Measurements from ENCODE around the gene THSD7B. TPM values are rescaled to one million over a fixed set of nuclear protein-coding genes. Genes with fewer than 3 reads are reported as not detected.

THSD7B gene
- total RNA-seq, 1 donor from 2014 or later: 9.8 TPM

GRCh38 chr2:136767030-136767429 lies 1.7 kb downstream of the THSD7B start:
- Mint-ChIP-seq H3K27me3 (peaks cover 83% of the 10 kb centered on the region), H3K9me3 (no peaks in the 10 kb centered on the region), H3K4me3 (peak overlapping the region; percentile 91), H3K36me3 (no peaks in the 10 kb centered on the region), H3K4me1 (ENCODE audit: unreplicated experiment) (peaks cover 15% of the 10 kb centered on the region), H3K27ac (no peak overlapping the region)
- TF ChIP-seq CTCF (conservative IDR thresholded peaks at IDR 0.05): no peak
- DNase-seq (ENCODE audit: extremely low spot score, unreplicated experiment): no peak

GRCh38 chr2:136769871-136770270 lies 4.5 kb downstream of the THSD7B start:
- DNase-seq (ENCODE audit: extremely low spot score, unreplicated experiment): no peak
- H3K27me3 Mint-ChIP-seq: peaks cover 72% of the 10 kb centered on the region
- H3K4me1 Mint-ChIP-seq (ENCODE audit: unreplicated experiment): peaks cover 15% of the 10 kb centered on the region
- no peak for TF ChIP-seq CTCF (conservative IDR thresholded peaks at IDR 0.05)
- H3K4me3 Mint-ChIP-seq: no peak overlapping the region
- H3K36me3 Mint-ChIP-seq: no peaks in the 10 kb centered on the region
- no peak overlapping the region for H3K27ac Mint-ChIP-seq
- H3K9me3 Mint-ChIP-seq: no peaks in the 10 kb centered on the region

GRCh38 chr2:136770384-136770783 lies 5.0 kb downstream of the THSD7B start:
- Mint-ChIP-seq H3K36me3 (no peaks in the 10 kb centered on the region), H3K4me1 (ENCODE audit: unreplicated experiment) (peaks cover 15% of the 10 kb centered on the region), H3K27me3 (peaks cover 68% of the 10 kb centered on the region), H3K4me3 (no peak overlapping the region), H3K27ac (no peak overlapping the region), H3K9me3 (no peaks in the 10 kb centered on the region)
- no peak for DNase-seq (ENCODE audit: extremely low spot score, unreplicated experiment)
- TF ChIP-seq CTCF (conservative IDR thresholded peaks at IDR 0.05): no peak

- Mint-ChIP-seq H3K27ac (no peak overlapping the region), H3K4me3 (no peak overlapping the region), H3K9me3 (no peaks in the 10 kb centered on the region), H3K36me3 (no peaks in the 10 kb centered on the region), H3K4me1 (ENCODE audit: unreplicated experiment) (no peaks in the 10 kb centered on the region), H3K27me3 (peaks cover 18% of the 10 kb centered on the region)
- no peak for DNase-seq (ENCODE audit: extremely low spot score, unreplicated experiment)
- no peak for TF ChIP-seq CTCF (conservative IDR thresholded peaks at IDR 0.05)
Measured at GRCh38 chr2:136777391-136777790, 12.0 kb downstream of the THSD7B start.

- no peak overlapping the region for H3K4me3 Mint-ChIP-seq
- H3K9me3 Mint-ChIP-seq: no peaks in the 10 kb centered on the region
- H3K27me3 Mint-ChIP-seq: peaks cover 3% of the 10 kb centered on the region
- H3K4me1 Mint-ChIP-seq (ENCODE audit: unreplicated experiment): no peaks in the 10 kb centered on the region
- no peaks in the 10 kb centered on the region for H3K36me3 Mint-ChIP-seq
- H3K27ac Mint-ChIP-seq: no peak overlapping the region
- DNase-seq (ENCODE audit: extremely low spot score, unreplicated experiment): no peak
- no peak for TF ChIP-seq CTCF (conservative IDR thresholded peaks at IDR 0.05)
Measured at GRCh38 chr2:136783856-136784255, 18.5 kb downstream of the THSD7B start.

DNA sequence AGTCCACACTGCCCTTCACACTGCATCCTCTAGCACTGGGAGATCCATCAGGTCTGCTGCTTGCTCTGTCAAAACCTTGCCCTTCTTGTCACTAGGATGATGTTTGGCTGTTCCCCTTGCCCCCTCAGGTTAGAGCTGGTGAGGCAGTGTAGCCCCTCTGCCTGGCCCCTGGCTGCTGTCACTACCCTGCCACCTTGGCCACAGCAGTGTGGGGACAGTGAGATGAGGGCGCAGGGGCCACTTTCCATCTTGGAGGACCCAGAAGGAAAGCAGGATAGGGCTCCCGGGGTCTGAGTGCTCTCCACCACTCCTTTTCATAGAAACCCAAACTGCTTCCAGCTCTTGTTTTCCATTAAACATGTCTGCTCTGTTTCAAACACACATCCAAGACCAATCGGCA lies 19.9 kb downstream of the THSD7B start:
- H3K4me1 Mint-ChIP-seq (ENCODE audit: unreplicated experiment): no peaks in the 10 kb centered on the region
- DNase-seq (ENCODE audit: extremely low spot score, unreplicated experiment): no peak
- peaks cover 3% of the 10 kb centered on the region for H3K27me3 Mint-ChIP-seq
- no peaks in the 10 kb centered on the region for H3K36me3 Mint-ChIP-seq
- H3K9me3 Mint-ChIP-seq: no peaks in the 10 kb centered on the region
- no peak overlapping the region for H3K4me3 Mint-ChIP-seq
- TF ChIP-seq CTCF (conservative IDR thresholded peaks at IDR 0.05): no peak
- no peak overlapping the region for H3K27ac Mint-ChIP-seq

Measured in type B pancreatic cell (in vitro differentiated cells).